ENCODE measurements around the gene PADI4.

PADI4 gene

DNA sequence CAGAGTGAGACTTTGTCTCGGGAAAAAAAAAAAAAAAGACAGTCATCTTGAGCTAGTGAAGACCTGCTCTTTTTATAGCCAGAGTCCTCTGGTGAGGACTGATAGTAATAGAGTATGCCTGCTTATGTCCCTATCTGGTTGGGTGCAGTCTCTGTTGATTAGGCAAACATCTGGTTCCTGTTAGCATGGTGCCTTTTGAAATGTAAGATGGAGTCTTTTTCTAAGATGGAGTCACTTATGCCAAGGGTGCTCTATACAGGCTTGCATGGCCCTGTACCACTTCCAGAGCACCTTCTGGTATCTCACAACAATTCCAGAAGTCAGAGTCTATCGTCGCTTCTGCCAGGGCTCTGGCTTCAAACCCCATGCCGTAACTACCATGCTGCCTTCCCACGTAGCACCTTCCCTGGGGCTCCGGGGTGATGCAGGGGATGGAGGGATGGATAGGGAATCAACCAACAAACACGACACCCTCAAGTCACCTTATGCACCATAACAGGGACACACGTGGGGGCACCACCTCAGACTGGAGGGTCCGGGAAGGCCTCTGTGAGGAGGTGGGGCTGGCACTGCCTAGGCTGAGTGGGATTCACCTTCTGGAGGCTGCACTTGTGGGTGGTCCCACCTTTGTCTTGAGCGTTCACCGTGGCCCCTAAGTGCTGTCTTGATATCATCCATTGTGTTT, 52.4 kb downstream of the PADI4 start:
- Histone ChIP-seq H3K27me3 (no peaks in the 10 kb centered on the region), H3K9me3 (no peaks in the 10 kb centered on the region), H3K4me3 (ENCODE audit: low read depth, low read length) (no peak overlapping the region), H3K4me1 (no peaks in the 10 kb centered on the region), H3K36me3 (no peaks in the 10 kb centered on the region)
- no peak for DNase-seq
- TF ChIP-seq, protein P1, sequence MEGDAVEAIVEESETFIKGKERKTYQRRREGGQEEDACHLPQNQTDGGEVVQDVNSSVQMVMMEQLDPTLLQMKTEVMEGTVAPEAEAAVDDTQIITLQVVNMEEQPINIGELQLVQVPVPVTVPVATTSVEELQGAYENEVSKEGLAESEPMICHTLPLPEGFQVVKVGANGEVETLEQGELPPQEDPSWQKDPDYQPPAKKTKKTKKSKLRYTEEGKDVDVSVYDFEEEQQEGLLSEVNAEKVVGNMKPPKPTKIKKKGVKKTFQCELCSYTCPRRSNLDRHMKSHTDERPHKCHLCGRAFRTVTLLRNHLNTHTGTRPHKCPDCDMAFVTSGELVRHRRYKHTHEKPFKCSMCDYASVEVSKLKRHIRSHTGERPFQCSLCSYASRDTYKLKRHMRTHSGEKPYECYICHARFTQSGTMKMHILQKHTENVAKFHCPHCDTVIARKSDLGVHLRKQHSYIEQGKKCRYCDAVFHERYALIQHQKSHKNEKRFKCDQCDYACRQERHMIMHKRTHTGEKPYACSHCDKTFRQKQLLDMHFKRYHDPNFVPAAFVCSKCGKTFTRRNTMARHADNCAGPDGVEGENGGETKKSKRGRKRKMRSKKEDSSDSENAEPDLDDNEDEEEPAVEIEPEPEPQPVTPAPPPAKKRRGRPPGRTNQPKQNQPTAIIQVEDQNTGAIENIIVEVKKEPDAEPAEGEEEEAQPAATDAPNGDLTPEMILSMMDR (IDR thresholded peaks at IDR 0.05; ENCODE audit: low read depth, low read length), result no peak

DNA sequence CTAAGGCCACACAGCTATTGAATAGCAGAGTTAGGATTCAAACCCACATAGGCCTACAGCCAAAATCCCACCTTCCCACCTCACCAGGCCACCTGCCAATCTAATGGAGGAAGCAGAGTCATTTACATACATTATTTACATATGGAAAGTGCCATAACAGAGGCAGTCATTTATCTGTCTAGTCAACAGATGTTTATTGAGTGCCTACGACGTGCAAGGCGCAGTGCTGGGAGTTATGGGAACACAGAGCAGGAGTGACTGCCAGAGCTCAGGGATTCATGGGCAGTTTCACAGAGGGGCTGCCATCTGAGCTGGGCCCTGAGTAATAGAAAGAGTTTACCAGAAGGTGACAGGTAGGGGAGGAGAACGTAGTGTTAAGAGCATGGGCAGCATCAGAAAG, 53.7 kb downstream of the PADI4 start:
- no peak for DNase-seq
- H3K4me3 ChIP-seq (ENCODE audit: low read depth, low read length), result no peak overlapping the region
- H3K36me3 ChIP-seq, result no peaks in the 10 kb centered on the region
- H3K27me3 ChIP-seq, result no peaks in the 10 kb centered on the region
- TF ChIP-seq, protein P1 (IDR thresholded peaks at IDR 0.05; ENCODE audit: low read depth, low read length), result no peak
- no peaks in the 10 kb centered on the region for H3K9me3 ChIP-seq
- H3K4me1 ChIP-seq, result no peaks in the 10 kb centered on the region

DNA sequence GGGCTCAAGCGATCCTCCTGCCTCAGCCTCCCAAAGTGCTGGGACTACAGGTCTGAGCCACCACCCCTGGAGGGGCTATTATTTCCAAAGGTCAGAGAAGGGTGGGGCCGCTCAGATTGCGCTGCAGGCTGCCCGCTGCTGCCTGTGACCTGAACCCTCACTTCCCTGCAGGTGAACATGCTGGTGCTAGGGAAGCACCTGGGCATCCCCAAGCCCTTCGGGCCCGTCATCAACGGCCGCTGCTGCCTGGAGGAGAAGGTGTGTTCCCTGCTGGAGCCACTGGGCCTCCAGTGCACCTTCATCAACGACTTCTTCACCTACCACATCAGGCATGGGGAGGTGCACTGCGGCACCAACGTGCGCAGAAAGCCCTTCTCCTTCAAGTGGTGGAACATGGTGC, 55.4 kb downstream of the PADI4 start:
- TF ChIP-seq, protein P1 (IDR thresholded peaks at IDR 0.05; ENCODE audit: low read depth, low read length), result no peak
- Histone ChIP-seq H3K9me3 (no peaks in the 10 kb centered on the region), H3K36me3 (no peaks in the 10 kb centered on the region), H3K4me1 (no peaks in the 10 kb centered on the region), H3K4me3 (ENCODE audit: low read depth, low read length) (no peak overlapping the region), H3K27me3 (no peaks in the 10 kb centered on the region)
- no peak for DNase-seq

DNA sequence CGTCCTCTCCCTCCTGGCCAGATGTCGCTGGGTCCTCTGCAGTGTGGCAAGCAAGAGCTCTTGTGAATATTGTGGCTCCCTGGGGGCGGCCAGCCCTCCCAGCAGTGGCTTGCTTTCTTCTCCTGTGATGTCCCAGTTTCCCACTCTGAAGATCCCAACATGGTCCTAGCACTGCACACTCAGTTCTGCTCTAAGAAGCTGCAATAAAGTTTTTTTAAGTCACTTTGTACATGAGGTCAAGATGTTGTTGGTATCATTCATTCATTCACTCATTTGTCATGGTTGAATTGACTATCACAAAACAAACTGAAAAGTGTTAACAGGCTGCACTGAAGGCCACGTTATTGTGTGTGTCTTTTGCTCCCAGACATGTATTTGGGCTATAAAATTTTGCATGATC, 55.8 kb downstream of the PADI4 start:
- H3K4me1 ChIP-seq, result no peaks in the 10 kb centered on the region
- H3K9me3 ChIP-seq, result no peaks in the 10 kb centered on the region
- H3K27me3 ChIP-seq, result no peaks in the 10 kb centered on the region
- no peaks in the 10 kb centered on the region for H3K36me3 ChIP-seq
- TF ChIP-seq, protein P1 (IDR thresholded peaks at IDR 0.05; ENCODE audit: low read depth, low read length), result no peak
- DNase-seq, result no peak
- no peak overlapping the region for H3K4me3 ChIP-seq (ENCODE audit: low read depth, low read length)

DNA sequence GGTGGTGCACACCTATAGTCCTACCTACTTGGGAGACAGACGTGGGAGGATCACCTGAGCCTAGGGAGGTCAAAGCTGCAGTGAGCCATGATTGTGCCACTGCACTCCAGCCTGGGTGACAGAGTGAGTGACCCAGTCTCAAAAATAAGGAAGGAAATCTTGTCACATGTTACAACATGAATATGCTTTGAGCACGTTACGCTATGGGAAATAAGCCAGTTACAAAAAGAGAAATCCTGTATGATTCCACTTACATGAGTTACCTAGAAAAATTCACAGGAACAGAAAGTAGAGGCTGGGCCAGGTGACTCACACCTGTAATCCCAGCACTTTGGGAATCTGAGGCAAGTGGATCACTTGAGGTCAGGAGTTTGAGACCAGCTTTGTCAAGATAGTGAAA, 57.3 kb downstream of the PADI4 start:
- Histone ChIP-seq H3K4me1 (no peaks in the 10 kb centered on the region), H3K4me3 (ENCODE audit: low read depth, low read length) (no peak overlapping the region), H3K36me3 (no peaks in the 10 kb centered on the region), H3K27me3 (no peaks in the 10 kb centered on the region), H3K9me3 (no peaks in the 10 kb centered on the region)
- TF ChIP-seq, protein P1 (IDR thresholded peaks at IDR 0.05; ENCODE audit: low read depth, low read length), result no peak
- DNase-seq, result no peak

DNA sequence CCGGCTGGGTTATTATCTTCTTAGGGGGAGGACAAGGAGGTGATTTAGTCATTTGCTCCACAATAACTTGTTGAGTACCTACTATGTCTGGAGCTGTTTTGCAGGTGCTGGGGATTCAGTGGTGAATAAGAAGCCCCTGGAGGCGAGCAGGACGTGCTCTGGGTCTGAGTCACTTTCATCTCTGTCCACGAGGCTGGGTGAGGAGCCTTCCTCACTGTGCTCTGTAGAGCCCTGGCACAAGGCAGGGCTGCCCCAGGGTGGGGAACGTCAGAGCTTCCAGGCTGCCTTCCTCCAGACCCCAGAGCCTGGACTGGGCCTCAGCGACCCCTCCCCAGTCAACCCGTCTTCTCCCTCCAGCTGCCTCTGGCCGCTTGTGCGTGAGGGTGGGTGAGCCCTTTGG, 61.5 kb downstream of the PADI4 start:
- no peak for DNase-seq
- no peaks in the 10 kb centered on the region for H3K9me3 ChIP-seq
- no peaks in the 10 kb centered on the region for H3K27me3 ChIP-seq
- TF ChIP-seq, protein P1 (IDR thresholded peaks at IDR 0.05; ENCODE audit: low read depth, low read length), result no peak
- no peaks in the 10 kb centered on the region for H3K36me3 ChIP-seq
- H3K4me1 ChIP-seq, result no peaks in the 10 kb centered on the region
- H3K4me3 ChIP-seq (ENCODE audit: low read depth, low read length), result no peak overlapping the region
